GM23338 (cell line): ENCODE data around the gene CRYBG1. TPM values are rescaled to one million over a fixed set of nuclear protein-coding genes. Genes with fewer than 3 reads are reported as not detected.

Experiments used
- ATAC-seq: fragments of 200-7000 bp; cut with Tn5 transposase; 3 replicates; pipeline ENCODE4 v1.9.1; 2020
- DNase-seq: peaks from one replicate; pipeline ENCODE4 v3.0.0-alpha.2; 2015; ENCODE audit warnings: low spot score
- H2AFZ ChIP-seq: fragments of 200-600 bp; sonication (generic); 2 replicates; pipeline ENCODE4 v1.8.0; 2016; ENCODE audit warnings: antibody characterized with exemption, mild to moderate bottlenecking, moderate library complexity
- H3F3A ChIP-seq: fragments of 200-600 bp; sonication (generic); replicated peaks from 2 replicates; pipeline ENCODE4 v1.8.0; 2017; ENCODE audit warnings: antibody characterized with exemption, mixed run types, low read depth
- H3K27ac ChIP-seq: fragments of 200-600 bp; sonication (generic); 2 replicates; pipeline ENCODE4 v1.6.1; 2016; ENCODE audit warnings: low read depth
- H3K27me3 ChIP-seq: fragments of 200-600 bp; sonication (generic); 2 replicates; pipeline ENCODE4 v1.8.0; 2016; ENCODE audit warnings: mild to moderate bottlenecking, mixed run types, moderate library complexity; ENCODE audit not compliant: insufficient read depth
- H3K36me3 ChIP-seq: fragments of 200-600 bp; sonication (generic); 2 replicates; pipeline ENCODE4 v1.8.0; 2016; ENCODE audit warnings: mild to moderate bottlenecking; ENCODE audit not compliant: insufficient read depth
- H3K4me1 ChIP-seq: fragments of 200-600 bp; sonication (generic); 2 replicates; pipeline ENCODE4 v1.8.0; 2016; ENCODE audit warnings: mild to moderate bottlenecking, moderate library complexity; ENCODE audit not compliant: insufficient read depth
- H3K4me2 ChIP-seq: fragments of 200-600 bp; sonication (generic); 2 replicates; pipeline ENCODE4 v1.7.1; 2017; ENCODE audit warnings: mixed run types
- H3K4me3 ChIP-seq: fragments of 200-600 bp; sonication (generic); 2 replicates; pipeline ENCODE4 v1.6.1; 2016; ENCODE audit warnings: mixed run types
- H3K79me2 ChIP-seq: fragments of 200-600 bp; sonication (generic); replicated peaks from 2 replicates; pipeline ENCODE4 v1.8.0; 2017; ENCODE audit warnings: mild to moderate bottlenecking; ENCODE audit not compliant: insufficient read depth
- H3K9me2 ChIP-seq: fragments of 200-600 bp; sonication (generic); 2 replicates; pipeline ENCODE4 v1.8.0; 2017; ENCODE audit not compliant: insufficient read depth
- H4K20me1 ChIP-seq: fragments of 200-600 bp; sonication (generic); replicated peaks from 2 replicates; pipeline ENCODE4 v1.8.0; 2017; ENCODE audit warnings: mild to moderate bottlenecking; ENCODE audit not compliant: insufficient read depth
- H3K27ac Mint-ChIP-seq: 2 replicates; pipeline ENCODE4 v1.8.0; 2020; ENCODE audit warnings: inconsistent platforms, mild to moderate bottlenecking, moderate library complexity, mixed read lengths
- H3K27me3 Mint-ChIP-seq: 3 replicates; pipeline ENCODE4 v1.8.0; 2022; ENCODE audit warnings: low read depth, mild to moderate bottlenecking, moderate library complexity, mixed read lengths, inconsistent platforms; ENCODE audit not compliant: insufficient read depth, poor library complexity
- H3K36me3 Mint-ChIP-seq: 3 replicates; pipeline ENCODE4 v1.8.0; 2021; ENCODE audit warnings: low read depth, mild to moderate bottlenecking, inconsistent platforms, moderate library complexity, mixed read lengths
- H3K4me1 Mint-ChIP-seq: 3 replicates; pipeline ENCODE4 v1.8.0; 2020; ENCODE audit warnings: mild to moderate bottlenecking, inconsistent platforms, mixed read lengths
- H3K4me3 Mint-ChIP-seq: 3 replicates; pipeline ENCODE4 v1.8.0; 2021; ENCODE audit warnings: moderate library complexity, mild to moderate bottlenecking, inconsistent platforms, mixed read lengths
- H3K9me3 Mint-ChIP-seq: 3 replicates; pipeline ENCODE4 v1.8.0; 2020; ENCODE audit warnings: moderate library complexity, mild to moderate bottlenecking, inconsistent platforms, mixed read lengths
- CREB1 ChIP-seq: fragments of 250-450 bp; sonication (Bioruptor Pico); IDR thresholded peaks from 2 replicates; pipeline ENCODE4 v1.5.0; 2020; ENCODE audit warnings: low read depth, mild to moderate bottlenecking, moderate library complexity
- EZH2 ChIP-seq: fragments of 200-600 bp; sonication (generic); IDR thresholded peaks from one replicate; pipeline ENCODE4 v1.8.0; 2017; ENCODE audit warnings: antibody characterized with exemption, mild to moderate bottlenecking, low read depth; ENCODE audit not compliant: unreplicated experiment
- EZH2phosphoT487 ChIP-seq: fragments of 200-600 bp; sonication (generic); IDR thresholded peaks from one replicate; pipeline ENCODE4 v1.8.1; 2018; ENCODE audit warnings: antibody characterized with exemption; ENCODE audit not compliant: unreplicated experiment
- JUNB ChIP-seq: IDR thresholded peaks from one replicate; pipeline ENCODE4 v1.6.1; 2016; ENCODE audit warnings: antibody characterized with exemption; ENCODE audit not compliant: unreplicated experiment
- NANOG ChIP-seq: IDR thresholded peaks from 2 replicates; pipeline ENCODE4 v1.6.1; 2016; ENCODE audit warnings: antibody characterized with exemption, borderline replicate concordance
- POLR2AphosphoS5 ChIP-seq: IDR thresholded peaks from 2 replicates; pipeline ENCODE4 v1.6.1; 2016; ENCODE audit warnings: antibody characterized with exemption, low read depth
- STAT1 ChIP-seq: IDR thresholded peaks from one replicate; pipeline ENCODE4 v1.6.1; 2016; ENCODE audit warnings: antibody characterized with exemption; ENCODE audit not compliant: unreplicated experiment
- ZNF114 ChIP-seq: fragments of 250-450 bp; sonication (Bioruptor Pico); IDR thresholded peaks from 2 replicates; pipeline ENCODE4 v1.5.0; 2020; ENCODE audit warnings: mild to moderate bottlenecking, moderate library complexity
- ZNF331 ChIP-seq: fragments of 250-450 bp; sonication (Bioruptor Pico); IDR thresholded peaks from 2 replicates; pipeline ENCODE4 v1.5.0; 2020; ENCODE audit warnings: low read depth, mild to moderate bottlenecking, moderate library complexity
- polyA plus RNA-seq: library from polyadenylated mRNA; unstranded; fragments of >200 nt; fragmentation: Nextera tagmentation; extraction: Ambion mirVana; gene quantifications from 2 replicates; pipeline ENCODE4 v1.2.1, GENCODE V29; 2016
- total RNA-seq: library from RNA; depleted of rRNA; stranded (reverse); fragments of >200 nt; shearing (Covaris generic); gene quantifications from 2 replicates; pipeline ENCODE4 v1.2.3, GENCODE V29; 2014
- TF ChIP-seq, protein P1 (sequence below): fragments of 250-450 bp; sonication (Bioruptor Pico); IDR thresholded peaks from 2 replicates; pipeline ENCODE4 v1.5.0; 2020; ENCODE audit warnings: mild to moderate bottlenecking, moderate library complexity
- TF ChIP-seq, protein P2 (sequence below): IDR thresholded peaks from 2 replicates; pipeline ENCODE4 v1.6.1; 2016; ENCODE audit warnings: antibody characterized with exemption
- TF ChIP-seq, protein P3 (sequence below), 2 experiments: fragments of 200-600 bp in 1 of 2; sonication (generic) in 1 of 2; conservative IDR thresholded peaks; 2 replicates each; pipeline versions ENCODE4 v1.5.1 to v1.6.1; 2016 to 2017; ENCODE audit warnings: antibody characterized with exemption in 2 of 2, low read depth in 2 of 2, mild to moderate bottlenecking in 2 of 2, moderate library complexity in 1 of 2
- TF ChIP-seq, protein P4 (sequence below): IDR thresholded peaks from one replicate; pipeline ENCODE4 v1.6.1; 2018; ENCODE audit warnings: antibody characterized with exemption; ENCODE audit not compliant: unreplicated experiment

Gene CRYBG1
- total and polyA plus RNA-seq, 2 experiments from 2014 or later: 3.7 to 17.2 TPM

DNA sequence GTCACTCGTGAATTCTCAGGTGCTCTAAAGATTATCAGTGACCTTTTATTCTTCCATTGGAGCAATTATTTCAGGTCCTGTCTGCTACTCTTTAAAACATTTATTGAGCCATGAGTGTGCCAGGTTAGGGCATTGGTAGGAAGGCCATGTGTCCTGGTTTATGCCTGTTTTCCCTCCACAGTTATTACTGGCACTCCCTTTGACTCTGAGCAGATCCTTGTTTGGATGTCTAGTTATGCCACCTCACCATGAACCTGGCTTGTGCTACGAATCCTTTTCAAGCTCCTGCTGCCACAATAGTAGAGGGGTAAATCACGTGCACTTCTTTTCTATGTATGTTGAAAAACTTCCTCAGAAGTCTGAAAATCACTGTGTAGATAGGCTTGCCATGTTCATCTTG, 27.4 kb downstream of the CRYBG1 start:
- 0 out of 2 replicates have a peak, but pooled peaks cover 5% of the 10 kb centered on the region for H3K4me1 ChIP-seq
- Mint-ChIP-seq H3K27ac (no peak overlapping the region), H3K9me3 (no peaks in the 10 kb centered on the region; the same call in 2 of the 3 replicates), H3K36me3 (0 out of 3 replicates have a peak, but pooled peaks cover 3% of the 10 kb centered on the region), H3K27me3 (peaks cover 3% of the 10 kb centered on the region), H3K4me3 (no peak overlapping the region), H3K4me1 (peaks cover 8% of the 10 kb centered on the region; the same call in 2 of the 3 replicates)
- H3K36me3 ChIP-seq: no peaks in the 10 kb centered on the region
- no peaks in the 10 kb centered on the region for H3F3A ChIP-seq
- no peak overlapping the region for H2AFZ ChIP-seq
- H3K9me2 ChIP-seq: no peaks in the 10 kb centered on the region
- no peak for ATAC-seq
- DNase-seq: no peak
- H3K27me3 ChIP-seq: no peaks in the 10 kb centered on the region
- H4K20me1 ChIP-seq: 0 out of 2 replicates have a peak, but pooled peaks cover 2% of the 10 kb centered on the region
- H3K27ac ChIP-seq: no peak overlapping the region
- H3K4me3 ChIP-seq: no peak overlapping the region
- H3K79me2 ChIP-seq: no peaks in the 10 kb centered on the region
- TF ChIP-seq EZH2 (no peak), ZNF331 (no peak), EZH2phosphoT487 (no peak), POLR2AphosphoS5 (no peak), ZNF114 (CRISPR knock-in tag) (no peak), JUNB (no peak), CREB1 (no peak), STAT1 (no peak), NANOG (no peak)
- TF ChIP-seq, protein P1, sequence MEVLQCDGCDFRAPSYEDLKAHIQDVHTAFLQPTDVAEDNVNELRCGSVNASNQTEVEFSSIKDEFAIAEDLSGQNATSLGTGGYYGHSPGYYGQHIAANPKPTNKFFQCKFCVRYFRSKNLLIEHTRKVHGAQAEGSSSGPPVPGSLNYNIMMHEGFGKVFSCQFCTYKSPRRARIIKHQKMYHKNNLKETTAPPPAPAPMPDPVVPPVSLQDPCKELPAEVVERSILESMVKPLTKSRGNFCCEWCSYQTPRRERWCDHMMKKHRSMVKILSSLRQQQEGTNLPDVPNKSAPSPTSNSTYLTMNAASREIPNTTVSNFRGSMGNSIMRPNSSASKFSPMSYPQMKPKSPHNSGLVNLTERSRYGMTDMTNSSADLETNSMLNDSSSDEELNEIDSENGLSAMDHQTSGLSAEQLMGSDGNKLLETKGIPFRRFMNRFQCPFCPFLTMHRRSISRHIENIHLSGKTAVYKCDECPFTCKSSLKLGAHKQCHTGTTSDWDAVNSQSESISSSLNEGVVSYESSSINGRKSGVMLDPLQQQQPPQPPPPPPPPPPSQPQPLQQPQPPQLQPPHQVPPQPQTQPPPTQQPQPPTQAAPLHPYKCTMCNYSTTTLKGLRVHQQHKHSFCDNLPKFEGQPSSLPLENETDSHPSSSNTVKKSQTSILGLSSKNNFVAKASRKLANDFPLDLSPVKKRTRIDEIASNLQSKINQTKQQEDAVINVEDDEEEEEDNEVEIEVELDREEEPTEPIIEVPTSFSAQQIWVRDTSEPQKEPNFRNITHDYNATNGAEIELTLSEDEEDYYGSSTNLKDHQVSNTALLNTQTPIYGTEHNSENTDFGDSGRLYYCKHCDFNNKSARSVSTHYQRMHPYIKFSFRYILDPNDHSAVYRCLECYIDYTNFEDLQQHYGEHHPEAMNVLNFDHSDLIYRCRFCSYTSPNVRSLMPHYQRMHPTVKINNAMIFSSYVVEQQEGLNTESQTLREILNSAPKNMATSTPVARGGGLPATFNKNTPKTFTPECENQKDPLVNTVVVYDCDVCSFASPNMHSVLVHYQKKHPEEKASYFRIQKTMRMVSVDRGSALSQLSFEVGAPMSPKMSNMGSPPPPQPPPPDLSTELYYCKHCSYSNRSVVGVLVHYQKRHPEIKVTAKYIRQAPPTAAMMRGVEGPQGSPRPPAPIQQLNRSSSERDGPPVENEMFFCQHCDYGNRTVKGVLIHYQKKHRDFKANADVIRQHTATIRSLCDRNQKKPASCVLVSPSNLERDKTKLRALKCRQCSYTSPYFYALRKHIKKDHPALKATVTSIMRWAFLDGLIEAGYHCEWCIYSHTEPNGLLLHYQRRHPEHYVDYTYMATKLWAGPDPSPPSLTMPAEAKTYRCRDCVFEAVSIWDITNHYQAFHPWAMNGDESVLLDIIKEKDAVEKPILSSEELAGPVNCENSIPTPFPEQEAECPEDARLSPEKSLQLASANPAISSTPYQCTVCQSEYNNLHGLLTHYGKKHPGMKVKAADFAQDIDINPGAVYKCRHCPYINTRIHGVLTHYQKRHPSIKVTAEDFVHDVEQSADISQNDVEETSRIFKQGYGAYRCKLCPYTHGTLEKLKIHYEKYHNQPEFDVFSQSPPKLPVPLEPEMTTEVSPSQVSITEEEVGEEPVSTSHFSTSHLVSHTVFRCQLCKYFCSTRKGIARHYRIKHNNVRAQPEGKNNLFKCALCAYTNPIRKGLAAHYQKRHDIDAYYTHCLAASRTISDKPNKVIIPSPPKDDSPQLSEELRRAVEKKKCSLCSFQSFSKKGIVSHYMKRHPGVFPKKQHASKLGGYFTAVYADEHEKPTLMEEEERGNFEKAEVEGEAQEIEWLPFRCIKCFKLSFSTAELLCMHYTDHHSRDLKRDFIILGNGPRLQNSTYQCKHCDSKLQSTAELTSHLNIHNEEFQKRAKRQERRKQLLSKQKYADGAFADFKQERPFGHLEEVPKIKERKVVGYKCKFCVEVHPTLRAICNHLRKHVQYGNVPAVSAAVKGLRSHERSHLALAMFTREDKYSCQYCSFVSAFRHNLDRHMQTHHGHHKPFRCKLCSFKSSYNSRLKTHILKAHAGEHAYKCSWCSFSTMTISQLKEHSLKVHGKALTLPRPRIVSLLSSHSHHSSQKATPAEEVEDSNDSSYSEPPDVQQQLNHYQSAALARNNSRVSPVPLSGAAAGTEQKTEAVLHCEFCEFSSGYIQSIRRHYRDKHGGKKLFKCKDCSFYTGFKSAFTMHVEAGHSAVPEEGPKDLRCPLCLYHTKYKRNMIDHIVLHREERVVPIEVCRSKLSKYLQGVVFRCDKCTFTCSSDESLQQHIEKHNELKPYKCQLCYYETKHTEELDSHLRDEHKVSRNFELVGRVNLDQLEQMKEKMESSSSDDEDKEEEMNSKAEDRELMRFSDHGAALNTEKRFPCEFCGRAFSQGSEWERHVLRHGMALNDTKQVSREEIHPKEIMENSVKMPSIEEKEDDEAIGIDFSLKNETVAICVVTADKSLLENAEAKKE (CRISPR knock-in tag): no peak
- TF ChIP-seq, protein P2, sequence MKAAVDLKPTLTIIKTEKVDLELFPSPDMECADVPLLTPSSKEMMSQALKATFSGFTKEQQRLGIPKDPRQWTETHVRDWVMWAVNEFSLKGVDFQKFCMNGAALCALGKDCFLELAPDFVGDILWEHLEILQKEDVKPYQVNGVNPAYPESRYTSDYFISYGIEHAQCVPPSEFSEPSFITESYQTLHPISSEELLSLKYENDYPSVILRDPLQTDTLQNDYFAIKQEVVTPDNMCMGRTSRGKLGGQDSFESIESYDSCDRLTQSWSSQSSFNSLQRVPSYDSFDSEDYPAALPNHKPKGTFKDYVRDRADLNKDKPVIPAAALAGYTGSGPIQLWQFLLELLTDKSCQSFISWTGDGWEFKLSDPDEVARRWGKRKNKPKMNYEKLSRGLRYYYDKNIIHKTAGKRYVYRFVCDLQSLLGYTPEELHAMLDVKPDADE: no peak
- TF ChIP-seq, protein P3, sequence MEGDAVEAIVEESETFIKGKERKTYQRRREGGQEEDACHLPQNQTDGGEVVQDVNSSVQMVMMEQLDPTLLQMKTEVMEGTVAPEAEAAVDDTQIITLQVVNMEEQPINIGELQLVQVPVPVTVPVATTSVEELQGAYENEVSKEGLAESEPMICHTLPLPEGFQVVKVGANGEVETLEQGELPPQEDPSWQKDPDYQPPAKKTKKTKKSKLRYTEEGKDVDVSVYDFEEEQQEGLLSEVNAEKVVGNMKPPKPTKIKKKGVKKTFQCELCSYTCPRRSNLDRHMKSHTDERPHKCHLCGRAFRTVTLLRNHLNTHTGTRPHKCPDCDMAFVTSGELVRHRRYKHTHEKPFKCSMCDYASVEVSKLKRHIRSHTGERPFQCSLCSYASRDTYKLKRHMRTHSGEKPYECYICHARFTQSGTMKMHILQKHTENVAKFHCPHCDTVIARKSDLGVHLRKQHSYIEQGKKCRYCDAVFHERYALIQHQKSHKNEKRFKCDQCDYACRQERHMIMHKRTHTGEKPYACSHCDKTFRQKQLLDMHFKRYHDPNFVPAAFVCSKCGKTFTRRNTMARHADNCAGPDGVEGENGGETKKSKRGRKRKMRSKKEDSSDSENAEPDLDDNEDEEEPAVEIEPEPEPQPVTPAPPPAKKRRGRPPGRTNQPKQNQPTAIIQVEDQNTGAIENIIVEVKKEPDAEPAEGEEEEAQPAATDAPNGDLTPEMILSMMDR (conservative IDR thresholded peaks at IDR 0.05; ENCODE audit: low read depth in 2 of 2): no peak
- TF ChIP-seq, protein P4, sequence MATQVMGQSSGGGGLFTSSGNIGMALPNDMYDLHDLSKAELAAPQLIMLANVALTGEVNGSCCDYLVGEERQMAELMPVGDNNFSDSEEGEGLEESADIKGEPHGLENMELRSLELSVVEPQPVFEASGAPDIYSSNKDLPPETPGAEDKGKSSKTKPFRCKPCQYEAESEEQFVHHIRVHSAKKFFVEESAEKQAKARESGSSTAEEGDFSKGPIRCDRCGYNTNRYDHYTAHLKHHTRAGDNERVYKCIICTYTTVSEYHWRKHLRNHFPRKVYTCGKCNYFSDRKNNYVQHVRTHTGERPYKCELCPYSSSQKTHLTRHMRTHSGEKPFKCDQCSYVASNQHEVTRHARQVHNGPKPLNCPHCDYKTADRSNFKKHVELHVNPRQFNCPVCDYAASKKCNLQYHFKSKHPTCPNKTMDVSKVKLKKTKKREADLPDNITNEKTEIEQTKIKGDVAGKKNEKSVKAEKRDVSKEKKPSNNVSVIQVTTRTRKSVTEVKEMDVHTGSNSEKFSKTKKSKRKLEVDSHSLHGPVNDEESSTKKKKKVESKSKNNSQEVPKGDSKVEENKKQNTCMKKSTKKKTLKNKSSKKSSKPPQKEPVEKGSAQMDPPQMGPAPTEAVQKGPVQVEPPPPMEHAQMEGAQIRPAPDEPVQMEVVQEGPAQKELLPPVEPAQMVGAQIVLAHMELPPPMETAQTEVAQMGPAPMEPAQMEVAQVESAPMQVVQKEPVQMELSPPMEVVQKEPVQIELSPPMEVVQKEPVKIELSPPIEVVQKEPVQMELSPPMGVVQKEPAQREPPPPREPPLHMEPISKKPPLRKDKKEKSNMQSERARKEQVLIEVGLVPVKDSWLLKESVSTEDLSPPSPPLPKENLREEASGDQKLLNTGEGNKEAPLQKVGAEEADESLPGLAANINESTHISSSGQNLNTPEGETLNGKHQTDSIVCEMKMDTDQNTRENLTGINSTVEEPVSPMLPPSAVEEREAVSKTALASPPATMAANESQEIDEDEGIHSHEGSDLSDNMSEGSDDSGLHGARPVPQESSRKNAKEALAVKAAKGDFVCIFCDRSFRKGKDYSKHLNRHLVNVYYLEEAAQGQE: no peak
- no peak overlapping the region for H3K4me2 ChIP-seq
